Ishikawa (cell line): Measurements from ENCODE around the gene RHCG.

Experiments
- CEBPB ChIP-seq: IDR thresholded peaks from 2 replicates; pipeline ENCODE4 v1.6.1; 2012
- CREB1 ChIP-seq: IDR thresholded peaks from 2 replicates; pipeline ENCODE4 v1.6.1; 2012; ENCODE audit warnings: low read depth
- EGR1 ChIP-seq: IDR thresholded peaks from 2 replicates; pipeline ENCODE4 v1.6.1; 2012
- EP300 ChIP-seq: IDR thresholded peaks from 2 replicates; pipeline ENCODE4 v1.6.1; 2012; ENCODE audit warnings: borderline replicate concordance
- FOXM1 ChIP-seq: IDR thresholded peaks from 2 replicates; pipeline ENCODE4 v1.6.1; 2012; ENCODE audit warnings: low read depth, borderline replicate concordance
- MAX ChIP-seq: IDR thresholded peaks from 2 replicates; pipeline ENCODE4 v1.6.1; 2012
- NFIC ChIP-seq: IDR thresholded peaks from 2 replicates; pipeline ENCODE4 v1.6.1; 2012
- RAD21 ChIP-seq: IDR thresholded peaks from 2 replicates; pipeline ENCODE4 v1.6.1; 2012; ENCODE audit warnings: low read depth
- REST ChIP-seq: IDR thresholded peaks from 2 replicates; pipeline ENCODE4 v1.6.1; 2012; ENCODE audit warnings: low read depth, mild to moderate bottlenecking
- TAF1 ChIP-seq: IDR thresholded peaks from 2 replicates; pipeline ENCODE4 v1.6.1; 2012; ENCODE audit warnings: low read depth, mild to moderate bottlenecking
- TCF12 ChIP-seq: IDR thresholded peaks from 2 replicates; pipeline ENCODE4 v1.6.1; 2012; ENCODE audit warnings: low read depth
- TEAD4 ChIP-seq: IDR thresholded peaks from 2 replicates; pipeline ENCODE4 v1.6.1; 2012
- USF1 ChIP-seq: IDR thresholded peaks from 2 replicates; pipeline ENCODE4 v1.6.1; 2012
- YY1 ChIP-seq: IDR thresholded peaks from 2 replicates; pipeline ENCODE4 v1.6.1; 2012; ENCODE audit warnings: low read depth
- ZBTB7A ChIP-seq: IDR thresholded peaks from 2 replicates; pipeline ENCODE4 v1.6.1; 2012; ENCODE audit warnings: low read depth

RHCG gene

GRCh38 chr15:89504166-89504565 lies 7.8 kb upstream of the RHCG start:
- TF ChIP-seq RAD21 (no peak), CREB1 (no peak), FOXM1 (no peak), REST (no peak), USF1 (no peak), CEBPB (no peak), TCF12 (no peak), EP300 (no peak), TEAD4 (no peak), YY1 (no peak), ZBTB7A (no peak), EGR1 (no peak), MAX (no peak), NFIC (no peak), TAF1 (no peak)

GRCh38 chr15:89502867-89503595 lies 6.6 kb upstream of the RHCG start:
- no peak for TF ChIP-seq TCF12

- no peak for TF ChIP-seq CEBPB
- no peak for TF ChIP-seq EGR1
- TF ChIP-seq MAX: no peak
- no peak for TF ChIP-seq EP300
- no peak for TF ChIP-seq YY1
- TF ChIP-seq USF1: no peak
- no peak for TF ChIP-seq ZBTB7A
- TF ChIP-seq REST: no peak
- TF ChIP-seq RAD21: no peak
- TF ChIP-seq FOXM1: no peak
- no peak for TF ChIP-seq TCF12
- no peak for TF ChIP-seq CREB1
- no peak for TF ChIP-seq TEAD4
- no peak for TF ChIP-seq NFIC
- no peak for TF ChIP-seq TAF1
These were observed 5.3 kb upstream of the RHCG start for GRCh38 chr15:89501646-89502045.

GRCh38 chr15:89500397-89501270 lies 4.3 kb upstream of the RHCG start:
- TF ChIP-seq CEBPB (no peak), TCF12 (no peak), RAD21 (peak; percentile 31; the same call in 1 of the 2 replicates)

- TF ChIP-seq YY1: no peak
- TF ChIP-seq USF1: no peak
- TF ChIP-seq RAD21: no peak
- no peak for TF ChIP-seq ZBTB7A
- TF ChIP-seq TEAD4: no peak
- no peak for TF ChIP-seq CEBPB
These were observed 2.8 kb upstream of the RHCG start for GRCh38 chr15:89499156-89499555.
